Hippocampal formation (tissue), 2 donors: ENCODE data around the gene TTC3.

Experiments
- DNase-seq, 2 donors: peaks; one replicate each; lab custom pipeline; 2025; lab: John Stamatoyannopoulos, UW

The TTC3 gene

DNA sequence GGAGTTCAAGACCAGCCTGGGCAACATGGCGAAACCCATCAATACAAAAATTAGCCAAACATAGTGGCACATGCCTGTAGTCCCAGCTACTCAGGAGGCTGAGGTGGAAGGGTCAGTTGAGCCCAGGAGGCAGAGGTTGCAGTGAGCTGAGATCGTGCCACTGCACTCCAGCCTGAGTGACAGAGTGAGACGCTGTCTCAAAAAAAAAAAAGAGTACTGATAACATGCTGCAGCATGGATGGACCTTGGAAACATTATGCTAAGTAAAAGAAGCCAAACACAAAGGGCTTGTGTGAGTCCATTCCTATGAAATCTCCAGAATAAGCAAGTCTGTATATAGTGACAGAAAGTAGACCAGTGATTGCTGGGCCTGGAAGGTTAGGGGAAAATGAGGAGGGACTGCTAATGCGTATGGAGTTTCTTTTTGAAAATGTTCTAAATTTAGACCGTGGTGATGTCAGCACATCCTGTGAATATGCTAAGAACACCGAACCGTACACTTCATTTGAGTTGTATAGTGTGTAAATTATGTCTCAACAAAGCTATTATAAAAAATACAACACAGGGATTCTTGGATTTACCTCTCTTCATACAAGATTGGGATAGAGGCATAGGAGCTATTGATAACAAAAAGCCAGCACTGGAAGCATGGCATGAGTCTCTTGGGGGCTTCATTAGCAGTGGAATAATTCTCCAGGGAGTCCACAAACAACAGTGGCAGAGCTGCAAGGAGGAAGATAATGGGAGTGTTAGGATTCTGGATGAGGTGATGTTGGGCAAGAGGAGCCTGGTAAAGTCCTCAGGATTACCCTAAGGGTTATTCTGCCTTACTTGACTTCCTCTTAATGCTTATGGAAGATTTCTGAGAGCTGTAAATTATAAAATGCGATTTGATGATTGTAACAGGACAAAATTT lies 73.5 kb downstream of the TTC3 start:
- no peak for DNase-seq

DNA sequence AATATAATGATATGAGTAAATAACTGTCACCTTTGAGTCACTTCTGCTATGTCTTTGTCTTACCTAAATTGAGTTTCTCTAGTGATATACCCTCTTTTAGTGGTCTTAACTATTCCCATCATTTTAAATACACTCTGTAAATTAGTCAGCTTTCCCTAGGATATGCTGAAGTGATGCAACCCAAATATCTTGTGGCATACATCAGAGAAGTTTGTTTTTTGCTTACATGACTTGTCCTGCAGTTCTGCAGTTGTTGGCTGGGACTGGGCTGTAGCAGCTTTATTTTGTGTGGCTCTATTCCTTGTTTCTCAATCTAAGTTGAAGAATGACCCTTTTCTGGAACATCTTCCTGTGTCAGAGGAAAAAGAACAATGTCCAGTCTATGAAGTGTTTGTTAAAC lies 76.4 kb downstream of the TTC3 start:
- no peak for DNase-seq

DNA sequence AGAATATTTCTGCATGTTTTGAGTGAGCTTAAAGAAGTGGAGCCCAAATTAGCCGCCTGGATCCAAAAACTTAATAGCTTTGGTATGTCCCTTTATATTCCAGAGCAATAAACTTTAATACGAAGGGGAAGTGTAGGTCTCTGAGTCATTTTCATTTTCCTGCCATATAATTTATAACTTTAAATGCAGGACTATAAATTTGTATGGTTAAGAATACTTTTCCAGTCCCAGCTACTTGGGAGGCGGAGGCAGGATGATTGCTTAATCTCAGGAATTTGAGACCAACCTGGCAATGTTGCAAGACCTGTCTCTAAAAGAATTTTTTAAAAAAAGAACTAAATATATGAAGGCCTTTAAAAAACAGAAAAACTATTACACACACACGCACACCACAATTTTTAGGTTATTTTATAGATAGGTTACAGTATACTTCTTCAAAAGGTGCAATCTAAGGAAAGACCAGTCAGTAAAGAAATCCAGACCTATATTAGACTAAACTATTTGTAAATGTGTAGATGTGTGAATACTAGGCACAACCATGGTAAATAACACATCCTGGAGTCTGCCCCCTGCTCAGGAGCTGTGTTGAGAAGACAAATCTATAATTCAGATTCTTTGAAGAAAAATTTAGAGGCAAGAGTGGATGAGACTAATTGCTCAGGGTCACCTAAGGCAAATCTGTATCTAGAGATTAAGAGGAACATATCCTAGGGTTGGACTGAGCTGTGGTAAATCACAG lies 80.3 kb downstream of the TTC3 start:
- DNase-seq, result no peak

DNA sequence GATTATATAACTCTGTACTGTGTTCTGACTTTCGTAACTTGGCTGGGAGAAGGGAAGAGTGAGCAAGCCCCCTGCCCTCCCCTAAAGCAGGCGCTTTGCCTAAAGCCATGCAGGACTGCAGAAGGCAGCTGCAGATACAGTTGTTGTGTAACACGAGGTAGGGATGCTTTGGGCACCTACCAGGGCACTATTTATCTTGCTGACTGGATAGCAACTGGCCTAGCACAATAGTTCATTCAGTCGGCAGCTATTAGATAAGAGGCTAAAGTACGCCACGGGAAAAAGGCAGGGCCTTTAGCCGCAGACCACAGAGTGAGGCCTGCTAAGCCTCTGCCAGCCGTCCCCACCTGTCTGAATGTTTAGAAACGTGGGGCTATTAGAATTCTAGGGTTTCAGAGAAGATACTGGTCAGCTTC lies 80.9 kb downstream of the TTC3 start:
- DNase-seq, result no peak

DNA sequence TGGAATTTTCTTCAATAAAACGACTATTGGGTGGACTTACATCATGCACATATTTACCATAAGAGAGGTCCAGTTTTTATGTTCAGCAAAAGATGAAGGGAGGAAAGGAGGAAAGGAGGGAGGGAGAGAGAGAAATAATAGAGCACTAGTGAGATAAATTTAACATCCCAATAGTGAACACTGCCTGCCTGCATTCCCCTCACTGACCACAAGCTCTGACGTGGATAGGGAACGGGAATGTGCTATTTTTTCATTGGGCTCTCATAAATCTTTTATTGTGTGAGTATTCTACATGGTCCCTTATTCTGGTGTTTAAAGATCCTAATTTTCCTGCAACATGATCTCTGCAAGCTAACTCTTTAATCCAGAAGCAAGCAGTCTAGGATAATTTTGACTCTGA lies 82.1 kb downstream of the TTC3 start:
- no peak for DNase-seq

DNA sequence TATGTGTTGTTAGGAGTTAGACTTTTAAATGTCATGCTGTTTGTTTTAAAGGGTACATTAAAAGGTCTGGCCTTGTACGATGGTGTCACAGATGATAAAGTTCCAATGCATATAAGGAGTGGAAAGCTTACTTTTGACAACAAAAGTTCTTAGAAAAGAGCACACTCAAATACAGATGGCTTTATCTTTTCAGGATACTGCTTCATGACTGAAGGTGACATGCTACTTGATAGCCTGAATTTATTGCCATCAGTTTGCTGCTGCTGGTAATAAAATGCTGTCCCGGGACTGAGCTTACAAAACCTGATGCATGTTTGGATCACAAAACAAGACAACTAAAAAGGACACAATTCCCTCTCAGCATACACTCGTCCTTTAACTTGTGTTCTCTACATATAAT lies 84.9 kb downstream of the TTC3 start:
- no peak for DNase-seq

DNA sequence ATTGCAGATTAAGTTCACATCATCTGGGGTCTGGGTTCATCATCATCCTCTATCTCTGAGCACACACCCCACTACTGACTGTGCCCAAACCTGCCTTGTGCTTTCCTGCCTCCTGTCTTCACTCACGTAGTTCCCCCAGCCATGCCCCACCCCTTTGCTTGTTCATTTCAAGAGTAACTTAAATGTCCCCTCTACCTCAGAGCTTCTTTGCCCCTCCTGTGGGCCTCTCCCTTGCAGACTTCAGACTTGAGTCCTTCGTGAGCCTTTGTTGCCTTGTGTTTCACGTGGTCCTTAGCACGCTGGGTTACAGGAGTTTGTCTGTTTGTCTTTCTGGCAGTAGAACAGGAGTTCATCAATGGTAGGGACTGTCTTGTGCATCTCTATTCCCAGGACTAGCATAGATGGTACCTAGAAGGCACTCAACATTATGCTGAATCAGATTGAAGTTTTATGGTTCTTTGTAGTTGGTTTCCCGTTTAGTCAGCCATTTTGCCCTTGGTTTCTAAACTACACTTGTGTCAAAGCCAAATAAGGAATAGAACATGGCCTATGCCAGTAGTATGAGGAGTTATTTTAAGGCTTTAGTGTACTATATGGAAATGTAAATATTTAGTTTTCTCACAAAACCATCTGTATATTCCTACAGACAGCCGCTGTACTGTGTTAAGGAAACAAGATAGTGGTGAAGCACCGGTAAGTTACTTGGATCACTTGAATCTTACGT lies 86.2 kb downstream of the TTC3 start:
- DNase-seq, result no peak

DNA sequence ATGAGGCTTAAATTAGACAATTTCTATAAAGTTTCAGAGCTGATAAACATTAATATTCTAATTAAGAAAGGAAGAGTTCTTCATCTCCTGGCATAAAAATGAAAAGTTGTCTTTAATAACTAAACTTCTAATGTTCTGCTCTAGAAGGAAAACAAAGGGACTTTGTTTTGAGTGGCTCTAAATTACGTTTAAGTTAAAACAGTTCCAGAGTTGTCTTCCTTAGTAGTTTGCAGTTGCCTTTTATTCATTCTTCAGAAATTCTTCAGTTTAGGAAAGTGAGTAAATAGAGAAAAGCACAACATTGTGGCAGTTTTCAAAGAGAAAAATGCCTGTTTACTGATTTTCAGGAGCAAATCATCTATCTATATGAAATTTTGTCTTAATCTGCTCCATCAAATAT lies 86.9 kb downstream of the TTC3 start:
- no peak for DNase-seq

DNA sequence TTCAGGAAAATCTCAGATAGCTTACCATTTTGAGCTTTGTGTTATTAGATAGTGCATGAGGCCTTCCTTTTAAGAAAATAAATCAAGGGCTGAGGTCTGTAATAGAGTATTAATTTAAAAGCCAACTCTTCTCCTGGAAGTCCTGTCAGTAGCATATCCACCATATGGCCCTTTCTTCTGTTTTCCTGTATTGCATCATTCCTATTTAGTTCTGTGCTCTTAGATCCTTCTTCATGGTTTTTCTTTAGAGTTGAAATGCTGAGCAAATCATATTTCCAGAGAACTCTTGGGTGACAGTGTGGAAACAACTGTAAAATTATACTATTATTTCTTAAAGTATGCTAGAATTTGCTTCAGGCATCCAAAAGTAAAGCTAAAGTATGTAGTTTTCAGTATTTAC lies 91.7 kb downstream of the TTC3 start:
- no peak for DNase-seq

DNA sequence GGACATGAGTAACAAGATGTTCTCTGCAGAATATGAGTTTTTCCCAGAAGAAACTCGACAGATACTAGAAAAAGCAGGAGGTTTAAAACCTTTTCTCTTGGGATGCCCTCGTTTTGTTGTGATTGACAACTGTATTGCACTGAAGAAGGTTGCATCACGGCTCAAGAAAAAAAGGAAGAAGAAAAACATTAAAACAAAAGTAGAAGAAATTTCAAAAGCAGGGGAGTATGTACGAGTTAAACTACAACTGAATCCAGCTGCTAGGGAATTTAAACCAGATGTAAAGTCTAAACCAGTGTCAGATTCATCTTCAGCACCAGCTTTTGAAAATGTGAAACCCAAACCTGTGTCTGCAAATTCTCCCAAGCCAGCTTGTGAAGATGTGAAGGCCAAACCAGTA lies 92.5 kb downstream of the TTC3 start:
- no peak for DNase-seq

DNA sequence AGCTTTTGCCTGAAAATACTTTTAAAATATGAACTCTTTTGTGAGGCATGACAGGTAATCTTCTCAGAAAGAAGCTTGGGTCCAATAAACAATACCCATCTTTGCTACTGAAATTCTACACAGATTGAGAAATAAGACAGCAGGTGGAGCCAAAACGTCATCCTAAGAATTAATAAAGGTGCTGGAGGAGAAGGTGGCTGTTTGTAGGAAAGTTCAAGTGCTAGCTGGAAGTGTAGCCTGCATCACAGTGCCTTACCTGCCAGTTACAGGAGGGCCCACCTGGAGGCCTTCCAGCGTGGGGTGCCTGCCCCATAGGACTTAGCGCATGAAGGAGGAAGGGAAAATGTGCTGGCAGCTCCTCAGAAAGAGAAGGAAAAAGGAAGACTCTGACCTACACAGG lies 93.7 kb downstream of the TTC3 start:
- DNase-seq, result no peak

DNA sequence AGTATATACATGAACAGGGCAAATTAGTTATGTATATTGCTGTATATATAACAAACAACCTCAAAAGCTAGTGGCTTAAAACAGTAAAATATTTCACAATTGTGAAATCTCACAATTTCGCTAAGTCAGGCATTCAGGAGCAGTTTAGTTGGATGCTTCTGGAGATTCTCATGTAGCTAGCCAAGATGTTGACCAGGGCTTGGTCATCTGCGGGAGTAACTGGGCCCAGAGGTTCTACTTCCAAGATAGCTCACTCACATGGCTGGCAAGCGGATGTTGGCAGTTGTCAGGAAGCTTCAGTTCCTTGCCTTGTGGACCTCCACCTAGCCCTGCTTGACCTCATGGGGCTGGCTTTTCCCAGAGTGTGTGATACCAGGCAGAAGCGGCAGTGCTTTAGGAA lies 95.6 kb downstream of the TTC3 start:
- DNase-seq, result no peak

DNA sequence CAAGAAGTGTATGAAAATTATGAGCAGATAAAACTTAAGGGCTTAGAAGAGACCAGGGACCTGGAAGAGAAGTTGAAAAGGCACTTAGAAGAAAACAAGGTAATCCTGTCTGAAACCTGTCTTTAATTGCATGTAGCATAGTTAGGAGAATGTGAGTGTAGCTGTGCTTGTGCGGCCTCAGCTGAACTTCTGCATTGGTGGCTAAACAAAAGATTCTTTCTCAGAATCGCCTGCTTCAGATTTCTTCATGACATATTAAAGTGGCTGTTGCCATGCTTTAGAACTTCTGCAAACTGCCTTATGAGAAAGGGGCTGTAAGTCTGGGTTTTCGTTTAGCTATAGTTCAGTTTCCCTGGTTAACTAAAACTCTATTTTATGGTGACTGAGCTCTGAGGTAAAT lies 99.6 kb downstream of the TTC3 start:
- DNase-seq, result no peak

DNA sequence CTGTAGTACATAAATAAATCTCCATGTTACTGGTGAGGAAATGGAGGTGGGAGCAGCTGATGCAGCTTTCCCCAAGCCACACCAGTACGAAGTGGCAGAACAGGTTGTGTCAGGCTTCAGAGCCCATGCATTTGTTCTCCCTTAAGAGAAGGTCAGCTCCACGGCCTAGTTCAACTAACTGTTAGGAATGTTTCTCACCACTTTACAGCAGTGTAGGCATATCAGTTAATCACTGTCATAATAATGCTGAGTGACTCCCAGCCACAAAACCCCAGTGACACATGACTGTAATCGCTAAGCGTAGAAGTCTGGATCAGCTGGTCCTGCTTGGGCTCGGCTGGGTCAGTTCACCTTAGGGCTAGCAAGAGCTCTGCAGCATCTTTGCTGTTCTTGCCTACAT lies 103.7 kb downstream of the TTC3 start:
- no peak for DNase-seq

DNA sequence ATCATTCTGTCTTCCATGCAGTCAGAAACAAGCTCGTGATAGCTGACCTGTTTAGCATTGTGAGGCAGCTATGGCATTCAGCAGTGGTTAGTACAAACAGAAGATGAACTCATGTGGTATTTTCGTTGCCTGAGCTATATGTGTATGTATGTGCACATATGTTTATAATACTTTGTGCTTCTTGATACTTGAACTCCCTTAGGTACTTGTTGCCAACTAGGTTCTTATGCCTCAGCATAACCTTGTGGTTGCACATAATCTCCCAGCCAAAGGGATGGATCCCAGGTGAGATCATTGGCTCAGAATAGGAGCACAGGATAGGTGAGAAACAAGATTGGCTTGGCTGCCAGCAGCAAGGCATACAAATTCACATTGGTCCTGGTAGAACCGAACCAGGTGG lies 108.0 kb downstream of the TTC3 start:
- no peak for DNase-seq

DNA sequence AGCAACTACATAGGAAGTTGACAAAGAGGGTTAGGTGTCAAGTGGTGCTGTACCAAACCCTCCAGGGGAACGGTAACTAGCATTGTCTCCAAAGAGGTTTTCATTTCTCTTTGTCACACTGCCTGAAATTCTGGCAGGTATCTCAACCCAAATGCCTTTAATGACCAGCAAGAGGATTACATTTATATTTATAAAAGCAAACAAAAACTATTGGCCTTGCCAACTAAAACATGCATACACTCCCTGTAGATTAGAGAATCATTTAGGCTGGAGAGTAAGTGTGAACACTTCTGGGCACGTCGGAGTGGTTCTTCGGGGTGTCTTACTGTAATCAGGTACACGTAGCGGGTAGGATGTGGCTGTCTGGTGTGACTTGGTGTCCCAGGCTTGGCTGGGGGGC lies 109.2 kb downstream of the TTC3 start:
- DNase-seq, result no peak

DNA sequence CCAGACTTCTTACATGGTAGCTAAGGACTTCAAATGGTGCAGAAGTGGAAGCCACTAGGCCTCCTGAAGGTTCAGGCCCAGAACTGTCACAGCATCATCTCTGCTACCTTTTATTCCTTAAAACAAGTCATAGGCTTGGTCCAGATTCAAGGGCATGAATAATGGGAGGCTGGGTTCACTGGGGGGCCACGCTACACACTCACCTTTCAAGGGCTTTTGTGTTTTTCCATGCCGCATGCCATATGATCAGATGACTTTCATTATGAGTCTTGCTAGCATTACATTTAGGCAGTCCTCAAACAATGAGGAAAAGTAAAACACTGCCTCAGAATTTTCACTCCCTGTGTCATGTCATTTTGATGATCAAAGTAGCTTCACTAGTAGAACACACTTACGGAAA lies 110.7 kb downstream of the TTC3 start:
- DNase-seq, result no peak

DNA sequence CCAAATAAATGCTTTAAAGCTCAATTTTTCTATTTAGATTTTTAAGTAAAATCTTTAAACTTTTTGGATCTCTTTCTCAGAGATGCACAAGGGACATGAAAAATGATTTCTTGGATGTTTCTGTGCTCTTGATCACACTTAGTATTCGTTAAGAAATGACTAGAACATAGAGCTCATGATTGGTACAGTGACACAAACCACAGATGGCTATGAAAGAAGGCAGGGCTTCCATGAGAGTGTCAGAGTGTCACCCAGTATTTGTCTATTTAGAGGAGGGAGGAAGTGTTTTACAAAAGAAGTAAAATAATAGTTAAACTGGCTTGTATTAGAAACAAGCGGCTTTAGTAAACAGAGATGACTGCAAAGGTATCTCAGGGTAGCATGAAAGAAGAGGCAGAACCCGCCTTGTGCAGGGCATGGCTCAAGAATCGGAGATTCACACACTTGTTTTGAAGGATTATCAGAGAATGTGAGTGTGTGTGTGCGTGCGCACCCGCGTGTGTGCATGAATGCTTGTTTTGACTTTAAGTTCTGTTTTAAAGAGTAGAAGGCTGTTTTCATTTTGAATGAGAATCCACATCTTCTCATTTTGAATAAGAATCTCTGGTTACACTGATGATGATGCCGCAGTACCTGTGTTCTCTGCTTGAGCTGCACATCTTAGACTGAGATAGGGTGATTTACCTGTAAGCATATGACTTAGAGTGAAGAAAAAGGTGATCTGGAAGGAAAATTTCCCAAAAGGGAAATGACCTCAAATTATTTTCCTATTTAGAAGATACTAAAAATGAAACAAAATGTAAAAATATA lies 111.9 kb downstream of the TTC3 start:
- no peak for DNase-seq

DNA sequence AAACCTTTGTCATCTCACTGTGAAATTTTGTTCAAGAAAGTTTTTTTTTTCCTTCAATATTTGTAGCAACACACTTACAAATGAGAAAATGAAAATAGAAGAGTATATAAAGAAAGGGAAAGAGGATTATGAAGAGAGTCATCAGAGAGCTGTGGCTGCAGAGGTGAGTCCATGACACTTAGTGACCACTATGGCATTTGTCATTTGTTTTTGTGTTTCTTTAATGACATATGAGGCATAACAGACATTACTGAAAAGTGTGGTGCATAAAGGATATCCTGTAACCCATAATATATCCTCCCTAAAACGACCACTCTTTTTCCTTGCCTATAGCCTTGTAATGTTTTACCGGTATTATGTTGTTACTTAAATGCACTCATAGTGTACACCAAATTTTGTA lies 113.9 kb downstream of the TTC3 start:
- no peak for DNase-seq

DNA sequence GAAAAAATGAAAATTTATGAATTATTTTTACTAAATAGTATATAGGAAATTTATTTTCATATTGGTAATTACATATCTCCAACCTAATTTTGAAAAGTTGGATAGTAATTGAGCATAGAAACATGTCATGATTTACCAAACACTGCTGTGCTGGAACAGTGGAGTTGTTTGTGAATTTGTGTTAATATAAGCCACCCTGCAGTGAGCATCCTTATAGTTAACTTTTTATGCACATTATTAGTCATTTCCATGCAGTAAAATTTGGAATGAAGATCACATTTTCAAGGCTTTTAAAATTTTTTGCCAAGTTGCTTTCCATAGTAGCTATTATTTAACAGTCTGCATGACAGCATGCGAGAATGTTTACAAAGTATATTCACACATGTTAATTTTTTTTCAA lies 115.8 kb downstream of the TTC3 start:
- DNase-seq, result no peak

DNA sequence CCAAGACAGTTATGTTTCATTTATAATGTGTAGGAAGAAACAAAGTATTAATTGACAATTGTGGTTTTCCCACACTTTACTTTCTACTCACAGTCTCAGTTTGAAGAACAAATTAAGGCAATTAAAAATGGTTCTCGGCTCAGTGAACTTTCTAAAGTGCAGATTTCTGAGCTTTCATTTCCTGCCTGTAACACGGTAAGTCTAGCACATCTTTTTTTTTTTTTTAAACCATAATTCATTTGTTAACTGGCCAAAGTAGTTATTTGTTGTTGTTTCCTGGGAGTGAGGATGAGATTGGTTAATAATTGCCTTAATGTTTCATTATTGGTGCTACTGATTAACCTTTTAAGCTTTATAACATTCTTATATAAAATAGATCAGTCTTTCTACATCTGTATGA lies 119.0 kb downstream of the TTC3 start:
- no peak for DNase-seq

DNA sequence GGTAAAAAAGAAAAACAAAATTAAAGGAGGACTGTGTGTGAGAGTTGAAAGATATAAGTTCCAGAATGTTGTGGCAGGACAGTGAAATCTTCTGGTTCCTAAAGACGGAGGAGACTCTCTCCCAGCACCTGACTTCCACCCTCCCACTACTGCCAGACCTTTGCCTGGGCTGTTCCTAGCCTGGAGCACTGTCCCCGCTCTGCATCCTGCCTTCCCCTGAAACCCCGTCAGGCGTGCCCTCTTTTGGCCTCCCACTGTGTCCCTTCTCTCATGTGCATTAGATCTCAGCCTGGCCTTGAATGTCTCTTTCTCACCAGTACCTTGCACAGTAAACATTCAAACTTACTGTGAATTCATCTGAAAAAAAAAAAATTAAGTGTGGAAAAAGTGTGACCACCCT lies 120.0 kb downstream of the TTC3 start:
- DNase-seq, result no peak
